ENCODE data around the gene HORMAD2. TPM values are rescaled to one million over a fixed set of nuclear protein-coding genes. Genes with fewer than 3 reads are reported as not detected.

Gene HORMAD2
- total and polyA plus RNA-seq, 2 donors (not counting 3 experiments of a cell fraction or from before 2014, with no cell fraction given): not detected

- H3K9me1 ChIP-seq (replicated peaks; ENCODE audit: control insufficient read depth, extremely low read depth, insufficient read depth, low read length): no peaks in the 10 kb centered on the region
- H3K36me3 ChIP-seq (ENCODE audit: control insufficient read depth in 2 of 2, extremely low read depth in 1 of 2, insufficient read depth in 2 of 2, low read length in 2 of 2): no peaks in the 10 kb centered on the region
- FAIRE-seq: peak; percentile 43
- H3K79me2 ChIP-seq (ENCODE audit: control insufficient read depth, insufficient read depth, low read length): no peaks in the 10 kb centered on the region
- H3K27ac ChIP-seq (ENCODE audit: insufficient read depth, low read depth, low read length): no peak overlapping the region
- no TSS peak for BruUV-seq (replicated peaks)
- CTCF ChIA-PET: no interaction called here
- DNase-seq (ENCODE audit: low read depth, low spot score): peak; percentile 13
- POLR2A ChIA-PET: no interaction called here
- H3K4me1 ChIP-seq (ENCODE audit: control insufficient read depth, extremely low read depth, insufficient read depth, low read length): peaks cover 12% of the 10 kb centered on the region
- H3K9ac ChIP-seq (replicated peaks; ENCODE audit: extremely low read depth, insufficient read depth, low read length): no peak overlapping the region
- H3K4me3 ChIP-seq (replicated peaks in 1 of 3; ENCODE audit: insufficient read depth in 1 of 3, low read depth in 1 of 3, low read length in 3 of 3): no peak overlapping the region
- dilution Hi-C loops (cut with MboI; ENCODE audit: extremely low pct_ligation_motif_present, low sequenced_read_pairs) (no loop called here), intact Hi-C loops (cut with micrococcal nuclease) (no loop called here)
- no peak overlapping the region for H2AFZ ChIP-seq (ENCODE audit: low read depth, low read length)
- no peaks in the 10 kb centered on the region for H3K27me3 ChIP-seq (ENCODE audit: control insufficient read depth in 2 of 2, insufficient read depth in 2 of 2, low read length in 2 of 2)
- no peaks in the 10 kb centered on the region for H3K9me3 ChIP-seq (replicated peaks; ENCODE audit: control insufficient read depth, insufficient read depth, low read length)
- no peaks in the 10 kb centered on the region for H4K20me1 ChIP-seq (replicated peaks; ENCODE audit: control insufficient read depth, extremely low read depth, insufficient read depth, low read length)
- no peak overlapping the region for H3K4me2 ChIP-seq (ENCODE audit: insufficient read depth, low read length)
- TF ChIP-seq MYC (IDR thresholded peaks at IDR 0.05; ENCODE audit: low read depth, low read length) (no peak), POLR2AphosphoS5 (IDR thresholded peaks at IDR 0.05; ENCODE audit: insufficient read depth, low read depth, low read length) (no peak), FOS (IDR thresholded peaks at IDR 0.05; ENCODE audit: borderline replicate concordance, insufficient read depth, low read length) (no peak), MAX (IDR thresholded peaks at IDR 0.05; ENCODE audit: insufficient read depth, insufficient read length) (no peak), JUN (IDR thresholded peaks at IDR 0.05; ENCODE audit: borderline replicate concordance, insufficient read depth, insufficient read length, low read depth) (no peak), POLR2A (IDR thresholded peaks at IDR 0.05; ENCODE audit: low read depth, low read length) (no peak), GATA2 (IDR thresholded peaks at IDR 0.05; ENCODE audit: insufficient read depth, insufficient read length, low read depth, low read length) (no peak), CTCF (IDR thresholded peaks at IDR 0.05; ENCODE audit: extremely low read depth in 1 of 2, insufficient read depth in 1 of 2, low read depth in 1 of 2, low read length in 2 of 2) (no peak)
Observed at GRCh38 chr22:30048681-30049080, 31.6 kb upstream of the HORMAD2 start.

All from endothelial cell of umbilical vein (primary cell).